Central memory CD8-positive, alpha-beta T cell (primary cell): Measurements from ENCODE around the gene IRAK1.

Source experiments
- ATAC-seq: fragments of 150-1000 bp; cut with Tn5 transposase; replicated peaks from 2 replicates; pipeline ENCODE4 v1.10.0; 2022; ENCODE audit warnings: mild to moderate bottlenecking, moderate FRiP score, moderate number of reproducible peaks; ENCODE audit not compliant: poor library complexity, severe bottlenecking; ENCODE audit errors: extremely low read depth
- DNase-seq, 2 donors: peaks; one replicate each; pipeline ENCODE4 v3.0.0; 2021; ENCODE audit warnings: low spot score in 2 of 2
- H3K27ac Mint-ChIP-seq: one replicate; pipeline ENCODE4 v1.8.0; 2022; ENCODE audit warnings: low read depth, mild to moderate bottlenecking, moderate library complexity, mixed read lengths
- H3K27me3 Mint-ChIP-seq: one replicate; pipeline ENCODE4 v1.8.0; 2022; ENCODE audit warnings: mixed read lengths
- H3K36me3 Mint-ChIP-seq: one replicate; pipeline ENCODE4 v1.8.0; 2022; ENCODE audit warnings: mild to moderate bottlenecking, moderate library complexity, mixed read lengths; ENCODE audit not compliant: insufficient read depth
- H3K4me1 Mint-ChIP-seq: one replicate; pipeline ENCODE4 v1.8.0; 2022; ENCODE audit warnings: mixed read lengths
- H3K4me3 Mint-ChIP-seq: one replicate; pipeline ENCODE4 v1.8.0; 2022; ENCODE audit warnings: mild to moderate bottlenecking, moderate library complexity, mixed read lengths
- H3K9me3 Mint-ChIP-seq: one replicate; pipeline ENCODE4 v1.8.0; 2022; ENCODE audit warnings: mixed read lengths

The IRAK1 gene

GRCh38 chrX:154033848-154034247 is 14.1 kb upstream of the IRAK1 start:
- H3K27ac Mint-ChIP-seq: peak overlapping the region; percentile 65
- ATAC-seq (no peak), DNase-seq (no peak)
- H3K27me3 Mint-ChIP-seq: no peaks in the 10 kb centered on the region
- H3K36me3 Mint-ChIP-seq: peaks cover 37% of the 10 kb centered on the region
- H3K4me3 Mint-ChIP-seq: no peak overlapping the region
- H3K9me3 Mint-ChIP-seq: no peaks in the 10 kb centered on the region
- H3K4me1 Mint-ChIP-seq: peaks cover 21% of the 10 kb centered on the region

- ATAC-seq (no peak), DNase-seq (no peak)
- Mint-ChIP-seq H3K27me3 (no peaks in the 10 kb centered on the region), H3K9me3 (no peaks in the 10 kb centered on the region), H3K4me1 (peaks cover 19% of the 10 kb centered on the region), H3K36me3 (peaks cover 39% of the 10 kb centered on the region), H3K27ac (no peak overlapping the region), H3K4me3 (no peak overlapping the region)
Observed at GRCh38 chrX:154032653-154033052, 13.0 kb upstream of the IRAK1 start.

- H3K27me3 Mint-ChIP-seq: no peaks in the 10 kb centered on the region
- no peaks in the 10 kb centered on the region for H3K9me3 Mint-ChIP-seq
- H3K4me3 Mint-ChIP-seq: no peak overlapping the region
- DNase-seq (no peak), ATAC-seq (no peak)
- H3K27ac Mint-ChIP-seq: no peak overlapping the region
- peaks cover 19% of the 10 kb centered on the region for H3K4me1 Mint-ChIP-seq
- peaks cover 39% of the 10 kb centered on the region for H3K36me3 Mint-ChIP-seq
Observed at GRCh38 chrX:154032160-154032559, 12.5 kb upstream of the IRAK1 start.

GRCh38 chrX:154030715-154031305 is 11.1 kb upstream of the IRAK1 start:
- Mint-ChIP-seq H3K27me3 (no peaks in the 10 kb centered on the region), H3K36me3 (peaks cover 32% of the 10 kb centered on the region), H3K4me1 (peaks cover 10% of the 10 kb centered on the region), H3K4me3 (no peak overlapping the region), H3K27ac (no peak overlapping the region), H3K9me3 (no peaks in the 10 kb centered on the region)
- DNase-seq (no peak), ATAC-seq (no peak)

- H3K36me3 Mint-ChIP-seq: peaks cover 31% of the 10 kb centered on the region
- DNase-seq: no peak
- H3K27ac Mint-ChIP-seq: no peak overlapping the region
- H3K9me3 Mint-ChIP-seq: no peaks in the 10 kb centered on the region
- no peaks in the 10 kb centered on the region for H3K27me3 Mint-ChIP-seq
- peaks cover 10% of the 10 kb centered on the region for H3K4me1 Mint-ChIP-seq
- H3K4me3 Mint-ChIP-seq: no peak overlapping the region
- ATAC-seq: no peak
Observed at GRCh38 chrX:154030266-154030665, 10.6 kb upstream of the IRAK1 start.

- no peaks in the 10 kb centered on the region for H3K9me3 Mint-ChIP-seq
- H3K4me3 Mint-ChIP-seq: no peak overlapping the region
- no peak overlapping the region for H3K27ac Mint-ChIP-seq
- H3K4me1 Mint-ChIP-seq: peaks cover 10% of the 10 kb centered on the region
- H3K36me3 Mint-ChIP-seq: peaks cover 28% of the 10 kb centered on the region
- H3K27me3 Mint-ChIP-seq: no peaks in the 10 kb centered on the region
- DNase-seq: no peak
- ATAC-seq: no peak
Observed at GRCh38 chrX:154029439-154029838, 9.7 kb upstream of the IRAK1 start.

- Mint-ChIP-seq H3K27ac (no peak overlapping the region), H3K4me1 (peaks cover 9% of the 10 kb centered on the region), H3K36me3 (peaks cover 25% of the 10 kb centered on the region), H3K9me3 (no peaks in the 10 kb centered on the region), H3K4me3 (no peak overlapping the region), H3K27me3 (no peaks in the 10 kb centered on the region)
- DNase-seq (no peak), ATAC-seq (no peak)
Observed at GRCh38 chrX:154028502-154029184, 8.9 kb upstream of the IRAK1 start.

GRCh38 chrX:154027986-154028385 is 8.3 kb upstream of the IRAK1 start:
- peaks cover 25% of the 10 kb centered on the region for H3K36me3 Mint-ChIP-seq
- H3K27me3 Mint-ChIP-seq: no peaks in the 10 kb centered on the region
- no peaks in the 10 kb centered on the region for H3K9me3 Mint-ChIP-seq
- ATAC-seq (no peak), DNase-seq (no peak)
- peaks cover 5% of the 10 kb centered on the region for H3K4me1 Mint-ChIP-seq
- no peak overlapping the region for H3K4me3 Mint-ChIP-seq
- peak overlapping the region; percentile 78 for H3K27ac Mint-ChIP-seq

- no peaks in the 10 kb centered on the region for H3K9me3 Mint-ChIP-seq
- H3K4me3 Mint-ChIP-seq: no peak overlapping the region
- H3K4me1 Mint-ChIP-seq: peaks cover 5% of the 10 kb centered on the region
- peaks cover 20% of the 10 kb centered on the region for H3K36me3 Mint-ChIP-seq
- DNase-seq (no peak), ATAC-seq (no peak)
- no peaks in the 10 kb centered on the region for H3K27me3 Mint-ChIP-seq
- H3K27ac Mint-ChIP-seq: no peak overlapping the region
Observed at GRCh38 chrX:154027022-154027402, 7.3 kb upstream of the IRAK1 start.

GRCh38 chrX:154026136-154027021 is 6.7 kb upstream of the IRAK1 start:
- Mint-ChIP-seq H3K4me1 (peaks cover 5% of the 10 kb centered on the region), H3K27ac (no peak overlapping the region), H3K36me3 (peaks cover 17% of the 10 kb centered on the region), H3K4me3 (no peak overlapping the region), H3K9me3 (no peaks in the 10 kb centered on the region), H3K27me3 (no peaks in the 10 kb centered on the region)
- ATAC-seq (no peak), DNase-seq (no peak)

- DNase-seq (no peak), ATAC-seq (no peak)
- peaks cover 16% of the 10 kb centered on the region for H3K36me3 Mint-ChIP-seq
- peaks cover 9% of the 10 kb centered on the region for H3K4me1 Mint-ChIP-seq
- no peak overlapping the region for H3K27ac Mint-ChIP-seq
- no peak overlapping the region for H3K4me3 Mint-ChIP-seq
- no peaks in the 10 kb centered on the region for H3K27me3 Mint-ChIP-seq
- H3K9me3 Mint-ChIP-seq: no peaks in the 10 kb centered on the region
Observed at GRCh38 chrX:154025230-154025629, 5.5 kb upstream of the IRAK1 start.

GRCh38 chrX:154024271-154024670 is 4.6 kb upstream of the IRAK1 start:
- H3K4me1 Mint-ChIP-seq: peaks cover 10% of the 10 kb centered on the region
- DNase-seq: no peak
- H3K36me3 Mint-ChIP-seq: peaks cover 16% of the 10 kb centered on the region
- H3K9me3 Mint-ChIP-seq: no peaks in the 10 kb centered on the region
- no peaks in the 10 kb centered on the region for H3K27me3 Mint-ChIP-seq
- ATAC-seq: no peak
- no peak overlapping the region for H3K4me3 Mint-ChIP-seq
- no peak overlapping the region for H3K27ac Mint-ChIP-seq
